Prostate gland (tissue), 2 donors: ENCODE results near the gene CCDC88B. TPM values are rescaled to one million over a fixed set of nuclear protein-coding genes. Genes with fewer than 3 reads are reported as not detected.

Experiments
- DNase-seq: peaks from one replicate; pipeline ENCODE4 v3.0.0-alpha.2; 2019; ENCODE audit warnings: low spot score
- H3K27ac ChIP-seq, 2 donors: fragments of 200-600 bp; sonication (generic); 2 replicates each; pipeline ENCODE4 v1.5.1; 2017 to 2019
- H3K27me3 ChIP-seq: fragments of 200-600 bp; sonication (generic); replicated peaks from 2 replicates; pipeline ENCODE4 v1.5.1; 2019; ENCODE audit not compliant: insufficient read depth
- H3K36me3 ChIP-seq, 2 donors: fragments of 200-600 bp; sonication (generic); 1 replicate in 1 of 2; 2 replicates in 1 of 2; pipeline versions ENCODE4 v1.5.1 to v1.8.1; 2017 to 2019
- H3K4me1 ChIP-seq: fragments of 200-600 bp; sonication (generic); replicated peaks from 2 replicates; pipeline ENCODE4 v1.5.1; 2019
- H3K4me3 ChIP-seq, 2 donors: fragments of 200-600 bp; sonication (generic); 2 replicates each; pipeline ENCODE4 v1.5.1; 2017 to 2019
- H3K9me3 ChIP-seq: fragments of 200-600 bp; sonication (generic); 2 replicates; pipeline ENCODE4 v1.5.1; 2017
- CTCF ChIP-seq, 4 experiments: fragments of 200-600 bp in 2 of 4; fragments of 450-650 bp in 2 of 4; sonication (generic) in 2 of 4; IDR thresholded peaks; 1 replicate in 3 of 4; 2 replicates in 1 of 4; pipeline ENCODE4 v1.5.1; 2016 to 2019; ENCODE audit warnings: antibody characterized with exemption in 4 of 4, mild to moderate bottlenecking in 2 of 4, moderate library complexity in 2 of 4
- POLR2A ChIP-seq: fragments of 450-650 bp; IDR thresholded peaks from one replicate; pipeline ENCODE4 v1.6.1; 2016; ENCODE audit warnings: antibody characterized with exemption, mild to moderate bottlenecking
- POLR2AphosphoS5 ChIP-seq: sonication (generic); formaldehyde crosslinking; IDR thresholded peaks from one replicate; pipeline ENCODE4 v1.6.1; 2017; ENCODE audit warnings: antibody characterized with exemption
- WGBS: methylation state at CpG from one replicate; pipeline ENCODE4 v1.1.5; 2018; 5-methylcytosine and 5-hydroxymethylcytosine counted together
- intact Hi-C: fragments of 100-400 bp; cut with DNase I; formaldehyde crosslinking; loops from one replicate; pipeline ENCODE4 v1.14.2; 2022
- total RNA-seq, 2 donors: library from RNA; depleted of rRNA; stranded (reverse); fragments of >200 nt; gene quantifications; one replicate each; pipeline ENCODE4 v1.1.0, GENCODE V29; 2016

The CCDC88B gene
- total RNA-seq, 2 donors from 2014 or later, result 3.0 to 10.0 TPM

GRCh38 chr11:64379160-64379559 lies 39.2 kb downstream of the CCDC88B start:
- Histone ChIP-seq H3K4me3 (no peak overlapping the region), H3K9me3 (no peaks in the 10 kb centered on the region), H3K27ac (peak overlapping the region in 1 of 2 donors; percentile 30), H3K27me3 (no peaks in the 10 kb centered on the region), H3K4me1 (peaks cover 6% of the 10 kb centered on the region), H3K36me3 (no peaks in the 10 kb centered on the region)
- DNase-seq, result no peak
- no peak for TF ChIP-seq POLR2AphosphoS5
- TF ChIP-seq POLR2A, result no peak
- TF ChIP-seq CTCF (IDR thresholded peaks at IDR 0.05), result no peak
- 60% methylated on average over 15 of the region's 15 CpGs for WGBS
- intact Hi-C loops, result no loop called here

- WGBS, result 71% methylated on average over 35 of the region's 35 CpGs
- intact Hi-C loops, result no loop called here
- no peaks in the 10 kb centered on the region for H3K27me3 ChIP-seq
- no peaks in the 10 kb centered on the region for H3K36me3 ChIP-seq
- H3K27ac ChIP-seq, result no peak overlapping the region
- no peak overlapping the region for H3K4me3 ChIP-seq
- no peak for TF ChIP-seq POLR2AphosphoS5
- TF ChIP-seq CTCF (IDR thresholded peaks at IDR 0.05), result no peak
- no peak for TF ChIP-seq POLR2A
- peaks cover 6% of the 10 kb centered on the region for H3K4me1 ChIP-seq
- H3K9me3 ChIP-seq, result no peaks in the 10 kb centered on the region
- no peak for DNase-seq
These were observed 40.1 kb downstream of the CCDC88B start for GRCh38 chr11:64379817-64380709.

GRCh38 chr11:64381350-64381749 lies 41.3 kb downstream of the CCDC88B start:
- Histone ChIP-seq H3K4me3 (no peak overlapping the region), H3K36me3 (no peaks in the 10 kb centered on the region), H3K4me1 (peaks cover 6% of the 10 kb centered on the region), H3K9me3 (no peaks in the 10 kb centered on the region), H3K27me3 (no peaks in the 10 kb centered on the region), H3K27ac (no peak overlapping the region)
- TF ChIP-seq POLR2A (no peak), CTCF (IDR thresholded peaks at IDR 0.05) (no peak), POLR2AphosphoS5 (no peak)
- WGBS, result 79% methylated on average over 6 of the region's 6 CpGs
- DNase-seq, result no peak
- intact Hi-C loops, result no loop called here

- no peaks in the 10 kb centered on the region for H3K27me3 ChIP-seq
- intact Hi-C loops, result no loop called here
- TF ChIP-seq POLR2AphosphoS5 (no peak), CTCF (IDR thresholded peaks at IDR 0.05) (no peak), POLR2A (no peak)
- H3K9me3 ChIP-seq, result no peaks in the 10 kb centered on the region
- no peak for DNase-seq
- H3K36me3 ChIP-seq, result no peaks in the 10 kb centered on the region
- no peak overlapping the region for H3K4me3 ChIP-seq
- H3K27ac ChIP-seq, result no peak overlapping the region
- 67% methylated on average over 6 of the region's 6 CpGs for WGBS
- H3K4me1 ChIP-seq, result peaks cover 6% of the 10 kb centered on the region
These were observed 42.0 kb downstream of the CCDC88B start for GRCh38 chr11:64382047-64382446.

GRCh38 chr11:64382586-64382985 lies 42.6 kb downstream of the CCDC88B start:
- peaks cover 6% of the 10 kb centered on the region for H3K4me1 ChIP-seq
- no peaks in the 10 kb centered on the region for H3K36me3 ChIP-seq
- intact Hi-C loops, result no loop called here
- WGBS, result 81% methylated on average over 8 of the region's 8 CpGs
- no peaks in the 10 kb centered on the region for H3K9me3 ChIP-seq
- no peak for DNase-seq
- H3K27me3 ChIP-seq, result no peaks in the 10 kb centered on the region
- TF ChIP-seq POLR2A (no peak), POLR2AphosphoS5 (no peak), CTCF (IDR thresholded peaks at IDR 0.05) (no peak)
- no peak overlapping the region for H3K27ac ChIP-seq
- H3K4me3 ChIP-seq, result no peak overlapping the region
